PC-3 (cell line): ENCODE data around the gene SRGAP3. TPM values are rescaled to one million over a fixed set of nuclear protein-coding genes. Genes with fewer than 3 reads are reported as not detected.

Experiments
- ATAC-seq: fragments of 200-7000 bp; cut with Tn5 transposase; 2 replicates; pipeline ENCODE4 v1.9.1; 2020; ENCODE audit warnings: mild to moderate bottlenecking, moderate library complexity
- BruUV-seq: library from RNA; stranded (reverse); fragments of 400-500 nt; replicated peaks from 2 replicates; lab custom pipeline; 2021; lab: Mats Ljungman, UMichigan
- CTCF ChIA-PET: fragments of 300-600 bp; sonication (Branson Sonifier 250); formaldehyde crosslinking; loops from one replicate; lab custom pipeline; 2022; ENCODE audit warnings: antibody characterized with exemption; lab: Charles Lee
- POLR2A ChIA-PET: fragments of 300-600 bp; sonication (Branson Sonifier 250); formaldehyde crosslinking; loops from one replicate; lab custom pipeline; 2022; ENCODE audit warnings: antibody characterized with exemption; ENCODE audit not compliant: unreplicated experiment; lab: Charles Lee
- DNase-seq: peaks from one replicate; pipeline ENCODE4 v3.0.0-alpha.2; 2015
- H2AFZ ChIP-seq: fragments of 300-600 bp; sonication (generic); 2 replicates; pipeline ENCODE4 v1.6.0; 2016; ENCODE audit warnings: antibody characterized with exemption, low read length
- H3F3A ChIP-seq: fragments of 300-600 bp; sonication (generic); one replicate; pipeline ENCODE4 v1.6.0; 2017; ENCODE audit warnings: antibody characterized with exemption, low read length, control low read depth, mild to moderate bottlenecking; ENCODE audit not compliant: unreplicated experiment
- H3K27ac ChIP-seq: fragments of 300-600 bp; sonication (generic); 2 replicates; pipeline ENCODE4 v1.5.1; 2016; ENCODE audit warnings: mild to moderate bottlenecking, low read length
- H3K27me3 ChIP-seq: fragments of 300-600 bp; sonication (generic); 2 replicates; pipeline ENCODE4 v1.6.1; 2016; ENCODE audit warnings: low read length, mixed read lengths
- H3K36me3 ChIP-seq: fragments of 300-600 bp; sonication (generic); 2 replicates; pipeline ENCODE4 v1.6.1; 2016; ENCODE audit warnings: low read depth, mixed run types, low read length, mixed read lengths
- H3K4me1 ChIP-seq: fragments of 300-600 bp; sonication (generic); 2 replicates; pipeline ENCODE4 v1.5.1; 2016; ENCODE audit warnings: low read length; ENCODE audit not compliant: insufficient read depth
- H3K4me2 ChIP-seq: fragments of 300-600 bp; sonication (generic); 2 replicates; pipeline ENCODE4 v1.6.0; 2016; ENCODE audit warnings: low read length
- H3K4me3 ChIP-seq: fragments of 300-600 bp; sonication (generic); 2 replicates; pipeline ENCODE4 v1.5.1; 2016; ENCODE audit warnings: mild to moderate bottlenecking, low read length, mixed read lengths
- H3K79me2 ChIP-seq: fragments of 300-600 bp; sonication (generic); 2 replicates; pipeline ENCODE4 v1.6.1; 2017; ENCODE audit warnings: low read length, mixed read lengths
- H3K9ac ChIP-seq: fragments of 300-600 bp; sonication (generic); 2 replicates; pipeline ENCODE4 v1.6.0; 2016; ENCODE audit warnings: mild to moderate bottlenecking, low read length
- H3K9me2 ChIP-seq: fragments of 300-600 bp; sonication (generic); replicated peaks from 2 replicates; pipeline ENCODE4 v1.6.1; 2016; ENCODE audit warnings: mixed run types, low read length, mixed read lengths
- H3K9me3 ChIP-seq: fragments of 300-600 bp; sonication (generic); 2 replicates; pipeline ENCODE4 v1.6.1; 2016; ENCODE audit warnings: low read length, mixed read lengths
- H4K20me1 ChIP-seq: fragments of 300-600 bp; sonication (generic); 2 replicates; pipeline ENCODE4 v1.6.1; 2016; ENCODE audit warnings: low read length, mixed read lengths
- CTCF ChIP-seq: fragments of 300-600 bp; sonication (generic); conservative IDR thresholded peaks from 2 replicates; pipeline ENCODE4 v1.5.1; 2017; ENCODE audit warnings: antibody characterized with exemption, low read depth, mild to moderate bottlenecking, low read length
- EZH2 ChIP-seq: fragments of 300-600 bp; sonication (generic); IDR thresholded peaks from one replicate; pipeline ENCODE4 v1.6.1; 2017; ENCODE audit warnings: antibody characterized with exemption, mild to moderate bottlenecking, low read length; ENCODE audit not compliant: unreplicated experiment
- EZH2phosphoT487 ChIP-seq: fragments of 300-600 bp; sonication (generic); IDR thresholded peaks from 2 replicates; pipeline ENCODE4 v1.6.1; 2018; ENCODE audit warnings: mild to moderate bottlenecking, antibody characterized with exemption, low read length, borderline replicate concordance
- intact Hi-C: fragments of 100-400 bp; cut with micrococcal nuclease; formaldehyde crosslinking; loops from 2 replicates; pipeline ENCODE4 v1.9.0; 2023
- total RNA-seq: library from RNA; depleted of rRNA; stranded (reverse); fragments of >200 nt; gene quantifications from 2 replicates; pipeline ENCODE4 v1.2.3, GENCODE V29; 2014

Gene SRGAP3
- total RNA-seq, 1 experiment from 2014 or later: 7.5 TPM

GRCh38 chr3:9241956-9242355 is 7.5 kb downstream of the SRGAP3 start:
- H3K4me1 ChIP-seq: no peaks in the 10 kb centered on the region
- no peaks in the 10 kb centered on the region for H3K36me3 ChIP-seq
- H3K9me2 ChIP-seq: no peaks in the 10 kb centered on the region
- no peak overlapping the region for H3K9ac ChIP-seq
- H3K27me3 ChIP-seq: no peaks in the 10 kb centered on the region
- no peak overlapping the region for H3K4me2 ChIP-seq
- no TSS peak for BruUV-seq
- DNase-seq: no peak
- no peaks in the 10 kb centered on the region for H3F3A ChIP-seq
- CTCF ChIA-PET: no interaction called here
- H3K9me3 ChIP-seq: no peaks in the 10 kb centered on the region
- H3K79me2 ChIP-seq: no peaks in the 10 kb centered on the region
- H2AFZ ChIP-seq: no peak overlapping the region
- H4K20me1 ChIP-seq: 0 out of 2 replicates have a peak, but pooled peaks cover 3% of the 10 kb centered on the region
- no peak for ATAC-seq
- POLR2A ChIA-PET: no interaction called here
- no peak overlapping the region for H3K4me3 ChIP-seq
- intact Hi-C loops: no loop called here
- H3K27ac ChIP-seq: no peak overlapping the region
- TF ChIP-seq CTCF (no peak), EZH2phosphoT487 (no peak), EZH2 (no peak)

- H3K4me2 ChIP-seq: no peak overlapping the region
- H3K27ac ChIP-seq: no peak overlapping the region
- BruUV-seq: no TSS peak
- no peaks in the 10 kb centered on the region for H3K36me3 ChIP-seq
- ChIA-PET POLR2A (no interaction called here), CTCF (no interaction called here)
- DNase-seq: no peak
- intact Hi-C loops: no loop called here
- H4K20me1 ChIP-seq: 0 out of 2 replicates have a peak, but pooled peaks cover 3% of the 10 kb centered on the region
- TF ChIP-seq EZH2 (no peak), CTCF (no peak), EZH2phosphoT487 (no peak)
- H3F3A ChIP-seq: no peaks in the 10 kb centered on the region
- ATAC-seq: no peak
- no peak overlapping the region for H3K9ac ChIP-seq
- no peaks in the 10 kb centered on the region for H3K9me2 ChIP-seq
- H3K9me3 ChIP-seq: no peaks in the 10 kb centered on the region
- H3K4me3 ChIP-seq: no peak overlapping the region
- H3K4me1 ChIP-seq: no peaks in the 10 kb centered on the region
- no peak overlapping the region for H2AFZ ChIP-seq
- no peaks in the 10 kb centered on the region for H3K79me2 ChIP-seq
- no peaks in the 10 kb centered on the region for H3K27me3 ChIP-seq
Measured at GRCh38 chr3:9239680-9240079, 9.8 kb downstream of the SRGAP3 start.

DNA sequence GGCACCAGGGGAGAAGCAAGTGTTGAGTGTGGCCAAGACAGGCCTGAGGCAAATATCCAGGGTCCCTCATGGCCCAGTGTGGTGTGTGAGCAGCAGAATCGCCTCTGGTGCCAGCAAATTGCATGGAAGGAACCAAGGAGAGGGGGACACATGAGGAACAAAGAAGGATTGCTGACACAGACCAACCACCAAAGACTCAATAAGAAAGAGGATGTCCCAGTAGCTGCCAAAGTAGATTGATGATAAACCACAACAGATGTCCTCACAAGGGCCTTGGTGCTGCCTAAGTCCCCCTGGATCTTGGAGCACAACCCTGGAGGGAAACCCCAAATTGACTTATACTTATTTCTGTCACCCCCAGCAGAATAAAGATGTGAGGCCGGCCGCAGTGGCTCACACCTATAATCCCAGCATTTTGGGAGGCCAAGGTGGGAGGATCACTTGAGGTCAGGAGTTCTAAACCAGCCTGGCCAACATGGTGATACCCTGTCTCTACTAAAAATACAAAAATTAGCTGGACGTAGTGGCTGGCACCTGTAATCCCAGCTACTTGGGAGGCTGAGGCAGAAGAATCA is 10.6 kb downstream of the SRGAP3 start:
- ChIA-PET CTCF (no interaction called here), POLR2A (no interaction called here)
- Histone ChIP-seq H3K4me3 (no peak overlapping the region), H3K9me3 (no peaks in the 10 kb centered on the region), H3F3A (no peaks in the 10 kb centered on the region), H3K4me2 (no peak overlapping the region), H3K9me2 (no peaks in the 10 kb centered on the region), H3K27me3 (no peaks in the 10 kb centered on the region), H3K9ac (no peak overlapping the region), H4K20me1 (no peaks in the 10 kb centered on the region), H3K79me2 (no peaks in the 10 kb centered on the region), H3K36me3 (no peaks in the 10 kb centered on the region), H2AFZ (no peak overlapping the region), H3K27ac (no peak overlapping the region), H3K4me1 (no peaks in the 10 kb centered on the region)
- BruUV-seq: no TSS peak
- intact Hi-C loops: no loop called here
- no peak for TF ChIP-seq EZH2phosphoT487
- no peak for TF ChIP-seq EZH2
- no peak for TF ChIP-seq CTCF
- ATAC-seq (no peak), DNase-seq (no peak)
